GM19455 (cell line): ENCODE results near the gene LGALS4.
"Not testable (repeated sequence)": the region's sequence is repeated elsewhere in the genome, so short reads cannot be mapped to it uniquely, and the experiment has no call there.

ENCODE experiments used
- ATAC-seq: cut with Tn5 transposase; IDR thresholded peaks from one replicate; pipeline ENCODE4 v1.9.1; 2021; ENCODE audit not compliant: unreplicated experiment

The LGALS4 gene

DNA sequence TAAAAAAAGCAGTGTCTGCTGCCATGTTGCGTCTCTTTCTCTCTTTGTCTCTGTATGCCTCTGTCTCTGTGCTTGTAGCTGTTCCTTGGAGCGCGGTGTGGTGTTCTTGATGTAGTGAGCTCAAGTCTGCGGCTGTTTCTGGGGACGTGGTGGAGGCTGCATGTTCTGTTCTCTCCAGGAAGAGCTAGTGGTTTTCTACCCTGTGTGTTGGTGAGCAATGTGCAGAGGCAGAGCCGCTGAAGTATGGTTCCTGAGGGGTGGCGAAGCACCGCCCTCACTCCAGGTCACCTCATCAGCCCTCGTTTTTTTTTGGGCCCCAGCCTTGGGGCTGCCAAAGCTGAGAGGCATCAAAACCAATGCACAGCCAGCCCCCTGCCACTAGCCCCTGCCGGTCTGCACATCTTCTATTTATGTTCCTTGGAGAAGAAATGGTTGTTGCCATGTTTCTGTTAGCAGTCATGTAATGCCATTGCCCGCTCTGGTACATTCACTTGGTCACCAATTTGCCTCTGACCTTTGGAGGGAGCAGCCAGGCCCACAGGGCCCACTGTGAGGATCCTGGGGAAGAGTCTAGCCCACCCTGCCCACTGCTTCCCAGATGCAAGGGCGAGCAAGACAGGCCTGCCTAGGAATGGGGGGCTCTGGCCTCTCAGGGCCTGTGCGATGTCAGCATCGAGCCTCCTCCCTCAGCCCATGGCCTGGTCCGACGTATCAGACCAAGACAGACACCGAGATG lies 29.9 kb upstream of the LGALS4 start:
- no peak for ATAC-seq

DNA sequence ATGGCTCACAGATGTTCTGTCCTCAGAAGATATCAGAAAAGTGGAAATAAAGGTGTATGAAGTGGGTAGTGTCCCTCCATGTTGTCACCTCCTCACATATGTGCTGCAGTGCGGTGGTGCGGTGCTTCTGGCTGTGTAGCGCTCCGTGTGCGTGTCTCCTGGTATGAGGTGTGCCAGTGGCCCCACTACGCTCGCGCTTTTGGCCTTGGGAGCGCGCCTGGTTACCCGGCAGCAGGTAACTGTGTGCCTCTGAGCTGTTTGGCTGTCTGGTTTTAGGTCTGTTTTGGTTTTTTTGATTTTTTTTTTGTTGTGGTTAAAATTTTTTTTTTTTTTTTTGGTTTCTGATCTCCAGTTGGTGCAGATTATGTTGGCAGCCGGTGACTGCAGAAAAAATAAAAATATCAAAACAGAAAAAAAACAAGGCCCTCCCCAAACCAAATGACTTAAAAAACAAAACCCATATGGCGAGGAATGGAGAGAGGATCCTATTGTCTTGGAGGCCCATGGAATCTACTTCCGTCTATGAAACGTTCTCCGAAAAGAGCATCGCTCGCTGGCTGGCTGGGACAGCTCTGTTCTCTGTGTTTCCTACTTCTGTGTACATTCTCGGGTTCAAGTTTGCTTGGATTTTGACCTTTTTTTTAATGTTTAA lies 29.2 kb upstream of the LGALS4 start:
- ATAC-seq: no peak

GRCh38 chr19:38841180-38841766 lies 28.5 kb upstream of the LGALS4 start:
- no peak for ATAC-seq

GRCh38 chr19:38840583-38840968 lies 27.8 kb upstream of the LGALS4 start:
- ATAC-seq: no peak

GRCh38 chr19:38839816-38840582 lies 27.3 kb upstream of the LGALS4 start:
- no peak for ATAC-seq

- no peak for ATAC-seq
Observed at GRCh38 chr19:38838986-38839761, 26.4 kb upstream of the LGALS4 start.

GRCh38 chr19:38838208-38838985 lies 25.7 kb upstream of the LGALS4 start:
- ATAC-seq: no peak

DNA sequence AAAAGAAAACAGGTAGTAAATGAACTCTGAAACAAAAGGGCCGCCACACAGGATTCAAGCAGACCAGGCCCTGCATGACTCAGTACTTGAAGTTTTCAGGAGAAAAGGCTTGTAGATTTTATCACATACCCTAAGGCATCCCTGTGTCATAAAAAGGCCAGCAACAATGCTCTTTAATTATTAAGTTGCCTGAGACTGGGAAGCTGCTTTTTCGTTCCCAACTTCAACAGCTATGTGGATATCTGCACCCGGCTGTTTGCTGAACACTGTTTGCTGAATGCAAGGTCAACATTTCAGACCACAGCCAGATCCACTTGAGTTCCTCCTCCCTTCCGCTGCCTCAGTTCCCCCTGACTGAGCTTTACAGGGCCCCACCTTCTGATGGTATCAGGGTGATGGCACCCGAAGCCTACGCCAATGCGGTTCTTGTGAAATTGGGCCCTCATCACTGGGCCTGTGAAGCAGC lies 24.9 kb upstream of the LGALS4 start:
- ATAC-seq: no peak

- no peak for ATAC-seq
Observed at GRCh38 chr19:38836983-38837626, 24.4 kb upstream of the LGALS4 start.

- ATAC-seq: no peak
Observed at GRCh38 chr19:38836159-38836982, 23.6 kb upstream of the LGALS4 start.

- ATAC-seq: no peak
Observed at GRCh38 chr19:38834590-38834989, 21.8 kb upstream of the LGALS4 start.

GRCh38 chr19:38834104-38834490 lies 21.4 kb upstream of the LGALS4 start:
- no peak for ATAC-seq

DNA sequence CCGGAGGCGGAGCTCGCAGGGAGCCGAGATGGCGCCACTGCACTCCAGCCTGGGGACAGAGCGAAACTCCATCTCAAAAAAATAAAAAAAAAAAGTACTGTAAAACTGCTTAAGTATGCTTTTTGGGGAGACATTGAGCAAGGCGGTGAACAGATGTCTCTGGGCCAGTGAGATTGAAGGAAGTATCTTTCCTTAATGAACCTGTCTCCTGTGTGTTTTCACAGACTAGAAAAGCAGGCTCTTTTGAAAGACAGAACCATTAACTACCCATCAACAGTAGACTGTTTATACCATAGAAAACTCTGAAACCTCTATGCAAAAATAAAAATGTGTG lies 20.3 kb upstream of the LGALS4 start:
- no peak for ATAC-seq

GRCh38 chr19:38831142-38831605 lies 18.4 kb upstream of the LGALS4 start:
- ATAC-seq: peak; percentile 33

GRCh38 chr19:38830039-38830733 lies 17.4 kb upstream of the LGALS4 start:
- ATAC-seq: no peak

- ATAC-seq: not testable (repeated sequence)
Observed at GRCh38 chr19:38829203-38829602, 16.5 kb upstream of the LGALS4 start.

DNA sequence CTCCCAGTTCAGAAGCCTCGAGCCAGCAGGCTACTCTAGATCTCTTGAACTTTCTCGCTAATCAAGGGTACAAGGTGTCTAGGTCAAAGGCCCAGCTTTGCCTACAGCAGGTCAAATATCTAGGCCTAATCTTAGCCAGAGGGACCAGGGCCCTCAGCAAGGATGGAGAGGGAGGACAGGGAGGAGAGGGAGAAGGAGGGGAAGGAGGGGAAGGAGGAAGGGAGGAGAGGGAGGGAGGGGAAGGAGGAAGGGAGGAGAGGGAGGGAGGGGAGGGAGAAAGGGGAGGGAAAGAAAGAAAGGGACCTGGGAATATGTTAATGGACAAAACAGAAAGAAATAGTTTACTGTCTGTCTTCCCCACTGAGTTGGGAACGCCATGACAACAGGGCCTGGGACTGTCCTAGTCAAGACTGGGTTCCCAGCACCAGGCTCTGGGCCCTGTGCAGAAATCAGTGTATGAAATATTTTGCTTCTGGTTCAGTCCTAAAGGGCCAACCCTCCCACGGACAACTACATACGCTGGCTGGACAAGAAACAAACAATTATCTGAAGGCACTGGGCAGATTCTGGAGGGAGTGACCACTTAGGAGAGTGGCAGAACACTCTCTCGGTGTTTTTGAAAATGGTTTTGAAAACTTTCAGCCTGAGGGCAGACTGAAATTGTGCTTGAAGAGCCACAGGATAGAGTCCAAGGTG lies 14.3 kb upstream of the LGALS4 start:
- no peak for ATAC-seq
